ENCODE measurements around the gene PREB. TPM values are rescaled to one million over a fixed set of nuclear protein-coding genes. Genes with fewer than 3 reads are reported as not detected.

The PREB gene
- total RNA-seq, 4 donors from 2014 or later, result 45.5 to 77.9 (median 53.9) TPM

- DNase-seq, result no peak
- Histone ChIP-seq H3K27ac (no peak within 1 kb of the TSS), H3K27me3 (peaks cover 0 to 12% (median 0%) of the 10 kb centered on the region in 4 donors), H3K36me3 (no peaks in the 10 kb centered on the region), H3K4me1 (no peaks in the 10 kb centered on the region), H3K9me3 (no peaks in the 10 kb centered on the region), H3K4me3 (no peak within 1 kb of the TSS)
- intact Hi-C loops (cut with DNase I), result no loop called here
- TF ChIP-seq POLR2A (IDR thresholded peaks at IDR 0.05) (no peak), CTCF (IDR thresholded peaks at IDR 0.05) (no peak)
- 59 to 65% methylated on average over 8 to 9 of the region's 12 CpGs for WGBS, 2 donors
Observed at GRCh38 chr2:27148801-27149439, 14.5 kb upstream of the PREB start, which contains the start of gene TCF23. TCF23 (plus strand) TSS chr2:27149004; CDS start chr2:27149134, 130 bp downstream.

GRCh38 chr2:27147935-27148334, 13.5 kb upstream of the PREB start:
- WGBS, 2 donors, result 72 to 95% methylated on average over 4 of the region's 8 CpGs
- TF ChIP-seq POLR2A (IDR thresholded peaks at IDR 0.05), result no peak
- TF ChIP-seq CTCF (IDR thresholded peaks at IDR 0.05), result no peak
- intact Hi-C loops (cut with DNase I), result no loop called here
- no peak overlapping the region for H3K27ac ChIP-seq
- H3K4me3 ChIP-seq, result no peak overlapping the region
- no peak for DNase-seq
- H3K4me1 ChIP-seq, result peaks cover 0 to 8% (median 0%) of the 10 kb centered on the region in 3 donors
- no peaks in the 10 kb centered on the region for H3K36me3 ChIP-seq
- H3K9me3 ChIP-seq, result no peaks in the 10 kb centered on the region
- peaks cover 0 to 12% (median 0%) of the 10 kb centered on the region in 4 donors for H3K27me3 ChIP-seq

- Histone ChIP-seq H3K36me3 (no peaks in the 10 kb centered on the region), H3K9me3 (no peaks in the 10 kb centered on the region), H3K4me1 (peaks cover 0 to 8% (median 0%) of the 10 kb centered on the region in 3 donors), H3K27me3 (peaks cover 0 to 12% (median 0%) of the 10 kb centered on the region in 4 donors), H3K4me3 (no peak overlapping the region), H3K27ac (no peak overlapping the region)
- no peak for DNase-seq
- intact Hi-C loops (cut with DNase I), result no loop called here
- 75 to 84% methylated on average over 2 of the region's 2 CpGs for WGBS, 2 donors
- no peak for TF ChIP-seq CTCF (IDR thresholded peaks at IDR 0.05)
- no peak for TF ChIP-seq POLR2A (IDR thresholded peaks at IDR 0.05)
Observed at GRCh38 chr2:27145682-27146081, 11.2 kb upstream of the PREB start.

- Histone ChIP-seq H3K4me1 (peaks cover 0 to 8% (median 0%) of the 10 kb centered on the region in 3 donors), H3K27me3 (no peaks in the 10 kb centered on the region), H3K4me3 (no peak overlapping the region), H3K9me3 (no peaks in the 10 kb centered on the region), H3K27ac (no peak overlapping the region), H3K36me3 (no peaks in the 10 kb centered on the region)
- 25 to 56% methylated on average over 1 of the region's 1 CpG for WGBS, 2 donors
- no peak for DNase-seq
- intact Hi-C loops (cut with DNase I), result no loop called here
- TF ChIP-seq CTCF (IDR thresholded peaks at IDR 0.05) (no peak), POLR2A (IDR thresholded peaks at IDR 0.05) (no peak)
Observed at GRCh38 chr2:27143285-27143684, 8.8 kb upstream of the PREB start.

- Histone ChIP-seq H3K4me1 (peaks cover 0 to 14% (median 0%) of the 10 kb centered on the region in 3 donors), H3K36me3 (no peaks in the 10 kb centered on the region), H3K27me3 (no peaks in the 10 kb centered on the region), H3K4me3 (no peak within 1 kb of the TSS), H3K27ac (no peak within 1 kb of the TSS), H3K9me3 (no peaks in the 10 kb centered on the region)
- intact Hi-C loops (cut with DNase I), result no loop called here
- TF ChIP-seq POLR2A (IDR thresholded peaks at IDR 0.05), result no peak
- no peak for TF ChIP-seq CTCF (IDR thresholded peaks at IDR 0.05)
- 76 to 78% methylated on average over 2 to 4 of the region's 4 CpGs for WGBS, 2 donors
- no peak for DNase-seq
Observed at GRCh38 chr2:27139310-27139709, 4.9 kb upstream of the PREB start, which contains the start of gene PRR30. PRR30 (minus strand) TSS chr2:27139410; CDS start chr2:27138329, 1,081 bp downstream.
